GM19238 (cell line): ENCODE data around the gene SLC25A51.
"Not testable (repeated sequence)": the region's sequence is repeated elsewhere in the genome, so short reads cannot be mapped to it uniquely, and the experiment has no call there.

Source experiments
- DNase-seq: peaks from one replicate; pipeline ENCODE4 v3.0.0; 2011; ENCODE audit warnings: low spot score; ENCODE audit not compliant: insufficient read length

Gene SLC25A51

DNA sequence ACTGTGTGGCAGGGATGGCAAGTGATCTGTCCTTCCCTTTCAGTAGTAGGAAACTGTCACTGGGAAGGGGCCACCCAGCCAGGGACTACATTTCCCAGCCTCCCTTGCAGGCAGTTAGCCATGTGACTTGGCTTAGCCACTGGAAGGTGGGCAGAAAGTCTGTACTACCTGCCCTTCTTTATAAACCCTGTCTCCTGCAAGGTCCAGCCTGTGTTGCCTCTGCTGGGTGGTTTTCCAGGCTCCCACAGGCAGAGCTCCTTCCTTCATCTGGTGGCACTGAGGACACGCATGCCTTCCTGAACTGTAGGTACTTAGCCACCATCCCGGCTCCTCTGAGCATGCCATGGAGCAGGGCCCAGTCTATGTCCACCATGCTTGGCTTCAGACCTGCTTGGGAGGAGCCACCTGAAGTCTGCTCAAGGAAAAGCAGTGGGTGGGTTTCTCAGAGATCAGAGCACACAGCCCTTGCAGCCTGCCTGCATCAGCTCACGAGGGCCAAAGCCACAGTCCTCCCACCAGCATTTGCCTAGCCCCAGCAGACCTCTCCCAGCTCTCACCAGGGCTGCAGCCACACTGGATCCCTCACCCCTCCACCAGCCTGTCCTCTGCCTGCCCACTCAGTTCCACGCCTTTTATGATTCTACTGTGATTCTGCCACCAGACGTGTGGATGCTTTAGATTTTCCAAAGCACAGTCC, 16.7 kb upstream of the SLC25A51 start:
- DNase-seq = peak; percentile 28

- no peak for DNase-seq
These were observed 16.0 kb upstream of the SLC25A51 start for GRCh38 chr9:37919956-37920335.

DNA sequence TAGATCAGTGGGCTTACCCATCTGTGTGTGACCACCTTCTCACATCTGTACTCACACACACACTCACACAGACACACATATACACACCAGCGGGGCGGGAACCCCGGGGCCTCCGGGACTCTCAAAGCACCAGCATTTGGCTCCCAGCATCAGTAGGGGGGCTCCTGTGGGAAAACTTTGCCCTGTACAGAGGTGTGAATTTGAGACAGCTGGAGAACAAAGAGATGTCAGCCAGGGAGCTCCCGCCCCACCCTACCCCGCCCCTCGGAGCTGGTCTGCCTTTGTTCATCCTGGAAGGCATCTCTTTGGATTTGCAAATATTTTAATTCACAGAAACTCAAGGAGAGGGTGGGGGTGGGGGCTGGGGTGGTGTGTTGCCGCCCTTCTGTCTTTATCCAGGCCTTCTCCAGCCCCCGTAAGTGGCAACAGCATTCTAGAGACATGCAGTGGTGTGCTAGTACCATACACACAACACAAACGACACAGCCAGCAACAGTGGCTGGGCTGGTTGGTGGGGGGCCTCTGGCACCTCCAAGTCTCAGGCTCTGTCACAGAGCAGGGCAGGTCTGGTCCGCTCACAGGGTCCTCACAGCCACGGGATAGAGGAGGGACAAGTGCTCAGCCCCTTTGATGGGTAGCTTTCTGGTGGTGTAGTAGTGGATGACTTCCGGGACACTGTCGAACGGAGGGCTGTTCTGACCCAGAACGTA, 15.5 kb upstream of the SLC25A51 start:
- DNase-seq = no peak

GRCh38 chr9:37918665-37919170, 14.8 kb upstream of the SLC25A51 start:
- no peak for DNase-seq

DNA sequence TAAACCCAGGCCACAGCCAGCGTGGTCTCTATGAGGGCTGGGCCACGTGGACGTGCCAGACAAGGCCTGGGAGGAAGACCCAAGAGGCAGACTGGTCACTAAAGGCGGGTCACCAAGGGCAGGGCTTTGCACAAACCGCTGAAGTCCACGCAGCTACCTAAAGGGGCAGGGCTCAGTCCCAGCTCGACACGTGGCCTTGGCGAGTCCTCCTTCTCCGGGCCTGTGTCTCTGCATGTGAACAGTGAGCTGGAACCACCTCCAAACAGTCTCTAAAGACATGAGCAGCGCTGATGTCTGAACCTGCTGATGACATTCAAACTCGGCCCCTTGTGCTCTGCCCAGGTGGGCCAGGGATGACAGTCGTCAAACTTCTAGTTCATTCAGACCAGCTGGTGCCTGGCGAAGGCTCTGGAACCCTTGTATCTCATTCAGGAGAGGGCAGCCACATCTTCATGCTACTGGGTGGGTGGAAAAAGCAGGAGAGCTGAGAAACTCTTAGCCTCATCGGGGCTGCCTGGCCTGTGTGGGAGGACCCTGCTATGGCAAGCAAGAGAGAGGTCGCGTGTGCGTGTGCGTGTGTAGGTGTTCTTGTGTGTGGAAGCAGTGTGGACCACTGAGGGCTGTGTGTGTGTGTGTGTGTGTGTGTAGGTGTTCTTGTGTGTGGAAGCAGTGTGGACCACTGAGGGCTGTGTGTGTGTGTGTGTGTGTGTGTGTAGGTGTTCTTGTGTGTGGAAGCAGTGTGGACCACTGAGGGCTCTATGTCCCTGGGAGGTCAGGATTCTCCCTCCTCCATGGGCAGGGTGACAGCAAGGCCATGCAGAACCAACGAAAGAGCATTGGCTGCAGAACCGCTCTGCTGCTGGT, 14.1 kb upstream of the SLC25A51 start:
- no peak for DNase-seq

- DNase-seq = no peak
These were observed 13.4 kb upstream of the SLC25A51 start for GRCh38 chr9:37917313-37917731.

DNA sequence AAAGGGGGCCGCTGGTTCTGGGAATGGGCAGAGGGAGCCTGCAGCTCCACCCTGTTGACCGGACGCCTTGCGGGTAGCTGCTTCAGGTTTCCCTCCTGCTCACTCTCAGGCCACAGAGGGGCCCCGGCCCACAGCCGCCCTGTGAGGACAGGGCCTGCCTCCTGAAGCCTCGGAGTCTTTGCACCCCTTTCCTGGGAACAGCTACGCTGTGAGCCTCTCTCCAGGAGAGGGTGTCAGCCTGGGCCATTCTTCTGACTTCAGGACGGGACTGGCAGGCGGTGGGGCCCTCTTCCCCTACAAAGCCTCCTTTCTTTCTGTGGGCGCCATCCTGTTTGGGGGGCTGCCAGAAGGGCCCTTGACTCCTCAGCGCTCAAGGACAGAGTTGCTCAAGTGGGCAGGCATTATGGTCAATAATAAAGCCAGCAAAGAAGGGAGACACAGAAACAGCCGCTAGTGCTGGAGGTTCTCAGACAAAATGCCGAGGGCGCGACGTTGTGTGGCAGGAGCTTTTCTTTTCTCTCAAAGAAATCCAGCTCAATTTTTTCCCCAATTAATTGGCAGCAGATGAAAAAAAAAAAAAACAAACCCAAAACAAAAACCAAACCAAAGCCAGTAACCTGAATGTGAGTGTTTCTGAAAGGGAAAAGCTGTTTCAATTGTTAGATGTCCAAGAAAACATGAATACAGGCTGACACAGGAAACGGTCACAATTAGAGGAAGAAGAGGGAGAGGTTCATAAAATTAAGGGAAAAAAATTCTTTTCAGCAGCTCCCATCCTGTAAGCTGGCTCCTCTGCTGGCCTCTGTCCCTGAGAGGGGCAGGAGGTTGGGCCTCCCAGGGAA, 12.8 kb upstream of the SLC25A51 start:
- no peak for DNase-seq

- no peak for DNase-seq
These were observed 12.1 kb upstream of the SLC25A51 start for GRCh38 chr9:37915911-37916470.

- no peak for DNase-seq
These were observed 10.9 kb upstream of the SLC25A51 start for GRCh38 chr9:37914701-37915358.

- DNase-seq = no peak
These were observed 10.2 kb upstream of the SLC25A51 start for GRCh38 chr9:37914154-37914551.

GRCh38 chr9:37913480-37914153, 9.7 kb upstream of the SLC25A51 start:
- DNase-seq = peak; percentile 82

DNA sequence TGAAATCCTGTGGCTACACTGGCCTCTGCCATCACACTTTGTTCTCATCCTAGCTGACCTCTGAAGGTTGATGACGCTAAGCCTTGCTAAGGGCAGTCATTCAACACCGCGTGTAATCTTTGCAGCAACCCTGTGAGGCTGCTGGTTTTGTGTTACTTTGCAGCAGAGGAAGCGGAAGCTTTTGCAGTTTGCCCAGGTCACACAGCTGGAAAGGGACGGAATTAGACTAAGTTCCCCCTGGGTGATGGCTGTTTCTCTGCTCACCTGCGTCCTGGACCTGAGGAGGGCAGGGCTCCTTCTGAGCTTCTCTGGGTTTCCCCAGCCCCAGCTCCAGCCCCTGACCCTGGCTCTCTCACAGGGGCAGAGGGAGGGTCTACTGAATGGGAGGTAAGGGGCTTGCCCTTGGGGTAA, 7.3 kb upstream of the SLC25A51 start:
- no peak for DNase-seq

- DNase-seq = no peak
These were observed 6.3 kb upstream of the SLC25A51 start for GRCh38 chr9:37910271-37910670.

GRCh38 chr9:37909836-37910235, 5.9 kb upstream of the SLC25A51 start:
- not testable (repeated sequence) for DNase-seq

- no peak for DNase-seq
These were observed 5.4 kb upstream of the SLC25A51 start for GRCh38 chr9:37909326-37909725.

DNA sequence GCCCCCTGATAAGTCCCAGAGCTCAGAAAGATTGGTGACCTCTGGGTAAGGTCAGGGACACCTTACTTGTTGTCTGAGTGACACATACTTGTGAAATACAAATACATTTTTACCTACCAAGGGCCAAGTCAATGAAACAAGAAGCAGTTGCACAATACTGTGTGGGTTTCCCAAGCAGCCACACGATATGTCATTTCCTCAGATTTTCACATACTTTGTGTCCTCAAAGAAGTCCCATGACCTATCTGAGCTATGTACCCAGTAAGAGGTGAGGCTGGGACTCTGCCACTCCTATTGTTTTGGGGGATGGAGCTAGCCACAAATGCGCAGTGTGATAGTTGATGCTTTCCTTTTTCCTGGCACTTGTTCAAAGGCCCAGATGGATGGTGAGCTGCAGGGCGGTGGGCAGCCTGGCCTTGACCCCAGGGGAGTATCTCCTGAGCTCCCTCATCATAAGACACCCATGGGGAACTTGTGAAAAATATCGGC, 4.8 kb upstream of the SLC25A51 start:
- no peak for DNase-seq

DNA sequence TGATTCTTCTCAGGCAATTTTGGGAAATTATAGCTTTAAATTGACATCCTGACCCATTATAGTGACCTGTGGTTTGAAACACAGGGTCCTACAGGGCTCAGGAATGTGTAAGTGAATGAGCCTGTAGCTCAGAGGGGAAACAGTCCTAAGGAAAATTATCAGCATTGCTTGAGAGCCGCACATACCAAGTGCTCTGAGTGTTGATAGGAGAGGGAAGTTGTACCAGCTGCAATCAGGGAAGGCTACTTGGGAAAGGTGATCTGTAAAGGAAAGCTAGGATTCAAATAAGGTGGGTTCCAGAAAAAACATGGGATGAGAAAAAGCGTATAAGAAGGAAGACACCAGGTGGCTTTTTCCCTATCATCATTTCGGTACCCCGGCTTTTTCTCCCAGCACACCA, 4.4 kb upstream of the SLC25A51 start:
- no peak for DNase-seq

- no peak for DNase-seq
These were observed 2.6 kb upstream of the SLC25A51 start for GRCh38 chr9:37906312-37907239.
